ENCODE data around the gene PCLAF.
"Not testable (repeated sequence)": the region's sequence is repeated elsewhere in the genome, so short reads cannot be mapped to it uniquely, and the experiment has no call there.

Gene PCLAF

GRCh38 chr15:64381000-64381751 is at the start of gene PCLAF:
Gene PCLAF (minus strand): TSS chr15:64381441. CDS start chr15:64381371, 70 bp downstream.
- peak; percentile 96 to 97 for DNase-seq

GRCh38 chr15:64430000-64430735 is 48.9 kb upstream of the PCLAF start:
- peak in 1 of 2 experiments; percentile 12 for DNase-seq

GRCh38 chr15:64429448-64429847 is 48.2 kb upstream of the PCLAF start:
- no peak for DNase-seq

GRCh38 chr15:64426845-64427465 is 45.7 kb upstream of the PCLAF start:
- DNase-seq: no peak

- DNase-seq: no peak
Observed at GRCh38 chr15:64425221-64425620, 44.0 kb upstream of the PCLAF start.

GRCh38 chr15:64423970-64424369 is 42.7 kb upstream of the PCLAF start:
- DNase-seq: no peak

GRCh38 chr15:64422697-64423096 is 41.5 kb upstream of the PCLAF start:
- DNase-seq: no peak

- no peak for DNase-seq
Observed at GRCh38 chr15:64412216-64412615, 31.0 kb upstream of the PCLAF start.

GRCh38 chr15:64400583-64400982 is 19.3 kb upstream of the PCLAF start:
- DNase-seq: no peak

- no peak for DNase-seq
Observed at GRCh38 chr15:64398575-64398974, 17.3 kb upstream of the PCLAF start.

- no peak for DNase-seq
Observed at GRCh38 chr15:64396789-64397188, 15.5 kb upstream of the PCLAF start.

GRCh38 chr15:64392471-64392870 is 11.2 kb upstream of the PCLAF start:
- DNase-seq: not testable (repeated sequence)

GRCh38 chr15:64389036-64389435 is 7.8 kb upstream of the PCLAF start:
- no peak for DNase-seq

GRCh38 chr15:64387562-64388168 is 6.4 kb upstream of the PCLAF start, which contains the start of gene TRIP4:
Gene TRIP4 (plus strand): TSS chr15:64387836. CDS start chr15:64387864, 28 bp downstream.
- peak; percentile 97 to 98 for DNase-seq

- no peak for DNase-seq
Observed at GRCh38 chr15:64386291-64386690, 5.0 kb upstream of the PCLAF start.

GRCh38 chr15:64383760-64384159 is 2.5 kb upstream of the PCLAF start:
- no peak for DNase-seq

GRCh38 chr15:64380130-64380870 is 941 bp downstream of the PCLAF start:
- DNase-seq: not testable (repeated sequence)

- no peak for DNase-seq
Observed at GRCh38 chr15:64379216-64379960, 1.9 kb downstream of the PCLAF start.

GRCh38 chr15:64373360-64373759 is 7.9 kb downstream of the PCLAF start:
- DNase-seq: no peak

GRCh38 chr15:64371383-64371782 is 9.9 kb downstream of the PCLAF start:
- not testable (repeated sequence) for DNase-seq

GRCh38 chr15:64369078-64369607 is 12.1 kb downstream of the PCLAF start:
- DNase-seq: no peak

All from activated CD4-positive, alpha-beta T cell treated with anti-CD3 and anti-CD28 coated beads, Interleukin-2, amount 50 U/mL, for 48 hours (primary cell).